C1 segment of cervical spinal cord (tissue), 14 donors: ENCODE results near the gene SH3PXD2B.

Experiments
- DNase-seq, 14 donors: peaks; one replicate each; lab custom pipeline; 2025; lab: John Stamatoyannopoulos, UW

SH3PXD2B gene

DNA sequence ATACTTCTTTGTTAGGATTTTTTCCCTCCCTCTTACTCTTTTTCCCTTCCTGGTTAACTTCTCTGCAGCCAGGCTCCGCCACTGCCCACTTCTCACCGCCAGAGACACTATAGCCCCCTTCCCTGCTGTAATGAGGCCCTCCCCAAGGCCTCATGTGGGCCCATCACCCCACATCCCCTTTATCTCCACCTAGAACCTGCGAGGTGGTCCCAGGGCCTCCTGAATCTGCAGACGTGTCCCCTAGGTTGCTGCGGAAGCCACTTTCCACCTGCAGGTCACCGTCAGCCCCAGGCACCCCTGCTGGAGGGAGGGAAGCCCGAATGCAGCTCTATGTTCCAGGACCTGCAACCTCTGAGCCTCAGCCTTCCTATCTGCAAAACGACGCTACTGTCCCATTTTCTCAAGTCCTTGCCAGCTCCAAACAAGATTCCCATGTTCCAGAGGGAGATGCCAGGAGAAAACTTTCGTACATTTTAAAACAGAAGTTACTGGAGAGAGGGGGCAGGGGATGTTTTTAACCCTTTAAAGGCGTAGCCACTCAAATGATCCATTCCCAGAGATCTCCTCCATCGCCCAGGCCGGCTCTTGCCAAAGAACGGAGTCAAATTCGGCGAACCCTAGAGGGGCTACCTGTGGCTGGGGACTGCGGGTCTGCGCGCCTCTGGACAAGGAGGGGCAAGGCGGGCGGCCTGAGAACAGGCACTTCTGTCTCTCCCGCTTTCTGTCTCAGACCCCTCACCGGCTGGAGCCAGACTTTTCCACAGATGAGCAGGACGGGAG is 929 bp downstream of the SH3PXD2B start:
- peak in 6 of 14 donors; percentile 31 to 70 (median 60) for DNase-seq

DNA sequence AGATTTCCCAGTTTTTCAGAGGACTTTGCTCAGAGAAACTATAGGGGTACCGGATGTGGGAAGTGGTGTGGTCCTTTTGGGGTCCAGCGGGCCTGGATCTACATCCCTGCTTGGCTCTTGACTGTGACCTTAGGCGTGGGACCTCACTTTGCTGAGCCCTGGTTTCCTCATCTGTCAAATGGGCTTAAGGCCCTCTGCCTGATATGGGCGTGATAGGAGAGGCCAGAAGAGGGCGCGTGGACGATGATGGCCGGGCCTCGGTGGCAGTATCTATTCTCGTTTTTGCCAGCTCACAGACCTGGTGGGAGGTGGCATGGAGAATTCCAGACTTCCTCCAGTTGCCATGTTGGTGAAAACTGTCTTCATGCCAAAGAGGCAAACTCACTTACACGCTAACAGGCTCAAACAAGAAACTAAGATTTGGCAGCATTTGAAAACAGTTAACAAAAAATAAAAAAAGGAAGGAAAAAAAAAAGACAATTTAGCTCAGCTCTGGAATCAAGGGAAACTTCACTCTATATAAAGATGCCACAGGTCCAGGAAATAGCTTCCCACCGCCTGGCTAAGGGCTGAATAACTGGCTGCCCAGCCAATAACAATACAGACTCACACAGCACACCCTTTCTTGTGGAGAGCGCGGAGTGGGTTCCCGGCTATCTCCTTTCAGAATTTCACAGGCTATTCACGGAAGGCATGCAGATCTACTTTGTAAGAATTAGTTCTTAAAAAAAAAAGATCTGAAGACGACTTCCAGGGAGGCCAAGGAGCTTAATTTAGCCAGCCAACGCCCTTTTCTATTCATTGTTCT is 1.7 kb downstream of the SH3PXD2B start:
- peak in 7 of 14 donors; percentile 34 to 70 (median 57) for DNase-seq

DNA sequence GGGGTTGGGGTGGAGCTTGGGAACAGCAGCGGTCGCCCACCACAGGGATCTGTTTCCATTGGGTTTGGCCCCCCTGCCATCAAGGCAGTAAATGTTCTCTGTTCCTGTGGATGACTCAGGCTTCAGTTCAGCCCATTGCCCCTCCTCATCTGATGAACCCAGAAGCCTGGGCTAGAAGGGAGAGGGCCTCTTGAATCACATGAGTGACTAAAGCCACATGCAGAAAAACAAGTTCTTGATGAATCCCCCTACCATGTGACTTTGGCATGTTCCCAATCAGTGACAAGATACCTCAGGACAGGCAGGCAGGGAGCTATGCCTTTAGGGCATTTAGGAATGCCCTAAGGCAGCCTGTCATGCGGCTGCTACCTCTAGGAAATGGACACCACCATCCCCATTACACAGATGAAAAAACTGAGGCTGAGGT is 2.5 kb downstream of the SH3PXD2B start:
- DNase-seq, result peak in 2 of 14 donors; percentile 62 to 69

DNA sequence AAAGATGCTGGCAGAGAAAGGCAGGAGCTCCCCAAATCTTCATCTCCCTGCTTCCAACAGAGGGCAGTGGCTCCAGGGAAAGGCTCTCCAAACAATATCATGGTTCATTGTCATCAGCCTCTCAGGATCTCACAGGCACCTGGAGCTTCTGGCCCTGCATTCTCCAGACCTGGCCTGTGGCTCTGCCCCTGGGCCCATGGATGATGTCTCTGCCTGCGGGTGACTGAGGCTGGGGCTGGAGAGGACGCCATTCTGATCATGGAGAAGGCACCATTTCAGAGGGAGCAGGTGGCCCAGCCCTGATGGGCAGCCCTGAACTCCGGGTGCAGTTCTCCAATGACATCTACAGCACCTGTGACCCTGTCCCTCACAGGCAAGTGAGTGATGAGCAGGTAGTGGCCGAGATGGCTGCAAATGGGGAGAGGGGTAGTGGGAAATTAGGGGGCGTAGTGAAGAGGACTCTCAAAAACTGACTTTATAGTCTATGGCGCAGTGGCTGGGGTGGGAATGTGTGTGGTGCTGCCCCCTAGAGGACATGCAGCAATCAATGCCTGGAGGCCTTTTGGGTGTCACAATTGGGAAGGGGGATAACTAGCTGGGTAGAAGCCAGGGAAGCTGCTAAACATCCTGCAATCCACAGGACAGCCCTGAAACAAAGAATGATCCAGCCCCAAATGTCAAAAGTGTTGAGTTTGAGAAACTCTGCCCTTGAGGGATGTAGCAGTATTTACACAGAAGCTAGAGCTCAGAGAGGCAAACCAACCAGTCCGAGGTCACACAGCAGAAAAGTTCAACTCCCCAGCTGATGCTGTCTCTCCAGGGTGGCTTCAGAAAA is 3.2 kb downstream of the SH3PXD2B start:
- DNase-seq, result peak in 6 of 14 donors; percentile 45 to 71 (median 64)

DNA sequence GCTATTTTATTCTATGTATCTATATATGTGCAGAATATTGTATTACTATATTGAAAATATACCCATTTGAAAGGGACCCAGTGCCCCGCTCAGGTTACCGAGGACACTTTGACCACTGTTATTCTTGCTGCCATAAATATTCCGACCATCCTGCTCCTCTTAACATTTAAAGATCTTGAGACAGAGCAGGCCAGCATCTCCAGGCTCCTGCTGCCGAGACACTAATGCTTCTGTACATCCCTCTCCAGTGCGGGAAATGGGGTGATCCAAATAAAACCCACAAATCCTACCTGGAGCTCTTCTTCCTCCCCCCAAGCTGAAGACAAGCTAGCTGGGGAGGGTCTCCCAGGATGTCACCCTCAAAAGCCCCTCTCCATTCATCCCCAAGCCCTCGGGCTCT is 3.9 kb downstream of the SH3PXD2B start:
- DNase-seq, result no peak

DNA sequence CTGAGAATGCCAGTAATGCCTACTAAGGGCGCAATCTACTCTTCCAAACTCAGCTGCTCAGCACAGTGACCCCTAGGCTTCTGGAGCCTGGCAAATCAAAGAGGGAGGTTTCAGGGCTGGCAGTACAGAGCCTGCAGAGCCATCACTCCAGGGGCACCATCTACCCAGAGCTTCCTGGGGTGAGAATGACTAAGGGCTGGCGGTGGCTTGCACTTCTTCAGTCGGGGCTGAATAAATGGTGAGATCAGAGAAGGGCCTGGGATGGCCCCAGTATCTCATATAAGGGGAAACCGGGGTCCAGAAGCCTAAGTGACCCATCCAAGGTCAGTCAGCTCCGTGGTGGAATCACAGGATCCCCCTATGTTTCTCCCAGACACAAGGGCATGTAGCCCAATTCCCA is 5.3 kb downstream of the SH3PXD2B start:
- no peak for DNase-seq

DNA sequence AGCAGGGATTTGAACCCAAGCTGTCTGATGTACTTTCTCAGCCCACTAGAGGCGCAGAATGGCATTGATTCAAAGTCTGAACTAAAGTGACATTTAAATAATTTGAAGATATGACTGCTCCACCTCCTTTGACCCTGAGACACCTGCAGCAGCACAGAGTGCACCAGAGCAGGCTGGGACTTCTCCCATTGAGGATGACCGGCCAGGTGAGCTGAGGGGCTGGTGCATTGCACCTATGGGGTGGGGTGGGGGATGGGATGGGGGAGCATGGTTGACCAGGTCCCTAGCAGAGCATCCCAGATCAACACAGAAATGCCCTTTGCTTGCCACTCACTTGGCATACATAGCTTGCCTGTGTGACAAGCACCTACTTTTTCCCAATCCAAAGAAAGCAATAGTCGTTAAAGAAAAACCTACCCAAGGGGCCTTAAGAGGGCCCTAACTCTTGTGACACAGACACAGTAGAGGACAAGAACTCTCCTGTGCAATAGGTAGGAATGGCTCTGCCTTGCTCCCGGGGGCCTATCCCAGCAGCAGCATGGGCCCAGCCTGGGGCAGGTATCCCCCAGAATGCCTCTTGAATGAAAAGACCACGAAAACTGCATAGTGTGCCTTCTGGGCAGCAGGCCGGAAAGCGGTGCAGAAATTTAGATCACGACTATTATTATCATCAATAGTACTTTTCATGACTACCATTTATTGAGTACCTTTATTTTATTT is 6.5 kb downstream of the SH3PXD2B start:
- no peak for DNase-seq

DNA sequence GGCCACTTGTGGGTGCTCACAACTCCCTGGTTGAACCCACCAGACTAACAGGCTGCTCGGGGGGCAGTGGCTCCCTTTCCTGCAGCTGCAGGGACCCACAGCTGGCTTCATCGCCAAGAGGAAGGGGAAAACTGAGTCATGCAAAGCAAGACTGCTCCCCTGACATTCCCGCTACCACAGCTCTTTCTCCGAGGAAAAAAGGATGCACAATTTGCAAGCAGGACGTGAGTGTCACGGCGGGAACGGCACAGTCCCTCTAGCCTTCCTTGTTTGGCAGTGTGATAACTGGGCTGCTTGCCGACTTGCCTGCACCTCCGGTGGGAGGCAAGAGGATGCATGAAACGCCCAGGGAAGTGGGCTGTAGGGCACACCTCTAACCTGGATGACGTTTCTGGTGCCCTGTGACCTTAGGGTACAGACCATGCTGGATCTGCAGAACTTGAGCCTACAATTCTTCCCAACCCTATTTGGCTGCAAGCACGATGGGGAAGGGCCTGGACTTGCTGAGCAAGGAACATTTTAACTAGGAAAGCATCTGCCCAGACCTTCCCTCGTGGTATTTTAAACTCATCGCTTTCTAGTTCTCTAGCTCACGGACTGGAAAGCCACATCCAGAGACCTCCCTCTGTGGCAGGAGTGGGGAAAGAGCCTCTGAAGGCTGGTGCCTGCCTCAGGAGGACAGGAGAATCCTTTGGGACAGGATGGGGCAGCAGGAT is 7.8 kb downstream of the SH3PXD2B start:
- DNase-seq, result no peak

DNA sequence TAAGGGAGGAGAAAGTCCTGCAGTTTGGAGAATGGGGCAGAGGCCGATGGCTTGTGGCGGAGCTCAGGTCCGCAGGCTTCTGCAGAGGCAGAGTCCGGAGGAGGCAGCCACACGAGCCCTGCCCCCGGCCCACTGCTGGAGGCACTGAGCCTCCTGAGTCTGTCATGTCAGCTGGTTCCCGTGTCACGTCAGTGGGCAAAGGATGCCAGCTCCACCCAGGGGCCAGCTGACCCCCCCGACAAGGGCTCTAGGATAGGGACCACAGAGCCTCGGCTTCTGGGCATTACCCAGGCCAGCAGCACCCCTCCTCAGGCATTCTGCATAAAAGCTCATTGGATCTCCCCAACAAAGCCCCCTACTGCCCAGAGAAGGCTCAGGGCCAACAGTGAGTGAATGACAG is 8.5 kb downstream of the SH3PXD2B start:
- DNase-seq, result peak in 3 of 14 donors; percentile 41 to 74 (median 44)

DNA sequence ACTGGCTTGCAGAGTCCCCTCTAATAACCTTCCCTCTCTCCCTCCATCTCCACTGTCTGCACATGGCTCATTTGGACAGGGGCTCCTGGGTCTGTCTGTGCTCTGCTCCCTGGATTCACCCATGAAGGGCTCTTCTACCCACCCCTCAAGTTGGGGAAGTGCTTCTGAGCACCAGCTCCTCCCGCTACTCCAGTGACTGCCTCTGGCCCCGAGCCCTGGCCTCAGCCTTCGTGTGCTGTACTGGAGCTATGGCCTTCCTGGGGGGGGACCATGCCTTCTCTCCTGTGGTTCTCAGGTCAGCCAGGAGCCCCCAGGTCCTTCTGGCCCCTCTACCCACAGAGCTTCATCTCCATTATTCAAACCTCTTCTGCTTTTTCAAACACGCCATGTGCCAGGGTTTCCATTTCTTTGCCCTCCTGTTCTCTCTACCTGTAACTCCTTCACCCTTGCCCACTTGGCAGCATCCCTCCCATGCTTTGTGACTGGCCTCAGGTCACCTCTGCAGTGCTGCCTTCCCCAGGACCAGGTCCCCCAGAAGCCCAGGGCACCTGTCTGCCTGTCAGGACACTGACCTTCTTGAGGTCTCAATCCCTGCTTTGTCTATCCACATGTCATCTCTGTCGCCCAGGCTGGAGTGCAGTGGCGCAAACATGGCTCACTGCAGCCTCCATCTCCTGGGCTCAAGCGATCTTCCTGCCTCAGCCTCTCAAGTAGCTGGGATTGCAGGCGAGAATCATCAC is 9.5 kb downstream of the SH3PXD2B start:
- no peak for DNase-seq

DNA sequence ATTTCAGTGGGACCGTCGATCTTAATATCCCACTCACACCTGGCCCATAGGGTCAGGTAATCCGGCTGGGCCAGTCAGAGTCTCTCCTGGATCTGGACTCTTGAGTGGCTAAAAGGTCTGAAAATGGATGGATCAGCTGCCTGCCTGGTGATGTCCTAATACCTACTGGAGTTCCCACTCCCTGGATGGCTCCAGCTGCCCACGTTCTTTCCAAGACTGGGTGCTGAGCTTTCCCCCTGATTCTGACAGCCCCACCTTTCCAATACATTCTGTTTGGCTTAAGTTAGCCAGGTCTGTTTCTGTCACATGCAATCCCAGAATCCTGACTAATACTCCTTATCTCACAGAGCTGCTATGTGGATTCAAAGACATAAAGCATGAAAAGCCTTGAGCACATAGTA is 10.2 kb downstream of the SH3PXD2B start:
- DNase-seq, result no peak

DNA sequence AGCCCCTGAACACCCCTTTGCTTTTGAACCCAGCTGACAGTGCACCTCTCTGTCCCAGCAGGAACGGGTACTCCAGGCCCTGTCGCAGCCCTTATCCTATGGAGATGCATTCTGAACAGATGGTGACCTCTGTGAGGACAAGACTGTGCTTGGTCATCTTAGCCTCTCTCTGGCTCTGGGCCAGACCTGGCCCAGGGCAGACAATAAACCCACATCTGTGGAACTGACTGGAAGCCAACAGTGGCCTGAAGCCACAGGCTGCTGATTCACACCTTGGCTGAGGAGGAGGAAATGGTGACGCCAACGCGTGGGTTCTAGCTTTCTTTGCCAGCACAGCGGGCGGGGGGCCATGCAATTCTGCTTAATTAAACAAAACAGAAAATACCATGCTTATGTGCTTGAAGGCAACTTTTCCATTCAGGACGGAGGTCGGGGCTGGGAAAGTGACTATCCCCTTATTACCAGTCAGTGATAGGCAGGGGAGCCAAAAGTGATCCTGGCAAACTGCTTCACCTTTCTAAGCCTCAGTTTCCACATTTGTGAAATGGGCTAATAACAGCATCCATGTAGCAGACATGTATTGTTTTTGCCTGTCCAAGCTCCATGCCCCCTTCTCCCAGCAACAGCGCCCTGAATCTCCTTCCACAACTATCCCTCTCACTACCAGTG is 10.8 kb downstream of the SH3PXD2B start:
- peak in 10 of 14 donors; percentile 29 to 92 (median 52) for DNase-seq

DNA sequence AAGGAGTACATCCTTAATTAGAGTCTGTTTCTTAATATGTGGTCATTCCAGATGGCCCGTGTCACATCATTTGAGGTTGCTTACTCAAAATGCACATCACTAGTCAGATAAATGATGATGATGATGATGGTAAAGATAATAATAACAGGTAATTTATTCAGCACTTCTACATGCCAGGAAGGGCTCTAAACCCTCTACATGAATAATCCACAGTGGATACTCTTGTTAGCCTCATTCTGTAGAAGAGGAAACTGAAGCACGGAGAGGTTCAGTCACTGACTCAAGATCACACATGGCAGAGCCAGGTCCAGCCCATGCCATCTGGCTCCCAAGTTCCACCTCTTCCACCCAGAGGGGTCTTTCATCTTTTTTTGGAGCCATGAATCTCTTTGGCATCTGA is 11.7 kb downstream of the SH3PXD2B start:
- DNase-seq, result no peak

DNA sequence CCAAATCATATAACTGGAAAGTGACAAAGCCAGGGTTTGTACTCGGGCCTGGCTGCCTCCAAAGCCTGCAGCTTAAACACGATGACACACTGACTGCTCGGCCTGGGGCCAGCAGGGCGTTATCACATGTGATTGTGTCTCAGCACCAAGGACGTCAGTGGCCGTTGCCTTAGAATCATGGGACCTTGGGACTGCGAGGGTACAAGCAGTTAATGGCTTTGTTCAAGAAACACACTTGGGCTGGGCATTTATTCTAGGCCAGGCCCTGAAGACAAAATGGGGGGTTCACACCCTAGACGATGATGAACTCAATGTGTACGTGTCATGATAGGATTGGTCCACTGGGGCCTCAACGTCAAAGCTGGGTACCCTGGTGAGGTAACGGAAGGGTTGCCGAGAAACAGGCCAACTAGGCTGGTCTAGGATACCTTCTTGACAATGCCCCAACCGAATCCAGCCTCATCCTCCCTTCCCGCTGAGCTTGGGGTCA is 13.0 kb downstream of the SH3PXD2B start:
- DNase-seq, result peak in 2 of 14 donors; percentile 76 to 77

DNA sequence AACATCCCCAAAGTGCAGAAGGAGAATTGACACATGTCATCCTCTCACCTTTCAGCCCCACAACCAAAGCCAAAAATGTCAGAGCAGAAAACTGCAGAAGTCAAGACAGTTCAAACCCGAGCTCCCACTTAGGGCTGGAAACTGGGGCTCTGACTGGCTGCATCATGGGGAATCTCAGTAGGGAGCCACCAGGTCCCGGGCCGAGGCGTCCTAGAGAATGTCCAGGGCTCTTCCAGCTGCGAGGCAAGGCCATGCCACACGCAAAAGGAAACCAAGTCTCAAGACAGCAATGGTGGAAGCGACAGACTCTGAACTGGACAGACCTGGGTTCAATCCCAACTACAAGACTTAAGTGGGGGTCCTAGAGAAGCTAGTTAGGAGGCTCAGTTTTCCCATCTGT is 13.8 kb downstream of the SH3PXD2B start:
- no peak for DNase-seq

DNA sequence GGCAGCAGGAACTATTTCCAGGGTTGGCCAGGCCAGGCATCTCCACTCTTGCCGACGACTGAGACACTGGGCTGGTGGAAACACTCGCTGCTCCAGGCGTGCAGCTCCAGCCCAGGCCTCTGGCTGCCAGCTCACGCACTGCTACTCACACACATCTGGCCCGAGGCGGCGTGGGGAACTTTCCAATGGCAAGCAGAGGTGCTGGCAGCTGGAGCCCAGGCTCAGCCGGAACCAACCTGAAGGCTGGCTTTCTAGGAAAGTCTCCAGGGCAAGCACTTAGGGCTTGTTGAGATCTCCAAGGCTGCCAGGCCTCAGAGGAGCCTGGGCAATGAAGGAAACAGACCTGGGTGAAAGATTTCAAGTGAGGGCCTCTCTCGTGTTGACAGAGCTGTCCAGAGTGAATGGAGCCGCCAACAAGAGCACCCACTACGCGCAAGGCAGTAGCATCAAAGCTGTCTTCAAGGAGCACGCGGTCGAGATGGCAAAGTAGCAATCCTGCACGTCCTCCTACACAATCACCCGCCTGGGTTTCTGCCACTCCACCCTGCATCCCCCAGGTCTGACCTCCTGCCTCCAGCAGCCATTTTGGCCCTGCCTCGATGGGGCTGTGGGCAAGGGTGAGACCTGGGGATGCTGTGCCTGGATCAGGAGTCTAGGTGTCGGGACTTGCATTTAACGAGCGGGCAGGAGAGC is 14.4 kb downstream of the SH3PXD2B start:
- peak in 5 of 14 donors; percentile 23 to 55 (median 47) for DNase-seq

DNA sequence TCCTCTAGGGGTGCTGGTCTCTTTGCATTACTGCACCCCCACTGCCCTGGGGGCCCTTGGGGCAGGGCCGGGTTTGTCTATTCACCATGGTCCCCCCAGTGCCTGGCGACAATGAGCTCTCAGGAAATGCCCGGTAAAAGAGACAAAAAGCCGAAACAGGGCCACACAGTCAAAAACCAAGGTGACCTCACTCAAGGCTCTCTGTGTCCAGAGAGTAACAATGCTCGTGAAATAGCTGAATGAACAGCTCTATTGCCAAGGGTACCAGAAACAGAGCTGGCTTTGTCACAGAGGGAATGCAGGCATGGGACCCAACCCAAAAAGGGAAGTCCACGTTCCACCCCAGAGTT is 16.0 kb downstream of the SH3PXD2B start:
- DNase-seq, result peak in 11 of 14 donors; percentile 52 to 81 (median 63)
